Stromal cell of bone marrow (primary cell): ENCODE measurements around the gene COL23A1.

Experiments
- DNase-seq: peaks from one replicate; pipeline ENCODE4 v3.0.0-alpha.2; 2012; ENCODE audit warnings: low read depth

Gene COL23A1

DNA sequence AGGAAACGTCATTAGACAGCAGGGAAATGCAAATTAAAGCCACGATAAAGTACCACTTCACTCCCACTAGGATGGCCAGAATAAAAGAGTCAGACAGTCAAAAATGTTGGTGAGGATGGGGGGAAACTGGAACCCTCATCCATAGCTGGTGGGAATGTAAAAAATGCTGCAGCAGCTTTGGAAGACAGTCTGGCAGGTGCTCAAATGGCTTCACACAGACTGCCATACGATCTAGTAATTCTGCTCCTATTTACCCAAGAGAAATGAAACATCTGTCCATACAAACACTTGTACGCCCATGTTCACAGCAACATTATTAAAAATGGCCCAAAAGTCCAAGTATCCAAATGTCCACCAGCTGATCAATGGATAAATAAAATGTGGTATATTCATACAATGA is 198.7 kb downstream of the COL23A1 start:
- no peak for DNase-seq

DNA sequence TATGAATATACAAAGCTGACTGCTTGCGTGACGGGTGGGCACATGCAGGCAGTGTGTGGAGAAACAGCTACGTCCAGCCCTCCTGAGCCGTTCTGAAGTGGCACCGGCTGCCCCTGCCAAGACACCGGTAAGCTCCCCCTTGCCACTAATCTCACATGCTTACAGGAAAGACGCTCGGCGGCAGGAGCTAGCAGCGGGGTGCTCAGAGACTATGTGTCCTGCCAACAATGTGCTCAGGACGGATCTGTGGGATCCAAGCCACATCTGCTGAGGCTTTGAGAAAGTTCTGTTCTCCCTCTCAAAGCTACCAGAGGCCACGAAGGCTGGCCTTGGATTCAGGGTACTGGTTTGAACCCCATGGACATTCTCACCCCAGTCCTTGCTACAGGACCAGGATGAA is 200.4 kb downstream of the COL23A1 start:
- no peak for DNase-seq

DNA sequence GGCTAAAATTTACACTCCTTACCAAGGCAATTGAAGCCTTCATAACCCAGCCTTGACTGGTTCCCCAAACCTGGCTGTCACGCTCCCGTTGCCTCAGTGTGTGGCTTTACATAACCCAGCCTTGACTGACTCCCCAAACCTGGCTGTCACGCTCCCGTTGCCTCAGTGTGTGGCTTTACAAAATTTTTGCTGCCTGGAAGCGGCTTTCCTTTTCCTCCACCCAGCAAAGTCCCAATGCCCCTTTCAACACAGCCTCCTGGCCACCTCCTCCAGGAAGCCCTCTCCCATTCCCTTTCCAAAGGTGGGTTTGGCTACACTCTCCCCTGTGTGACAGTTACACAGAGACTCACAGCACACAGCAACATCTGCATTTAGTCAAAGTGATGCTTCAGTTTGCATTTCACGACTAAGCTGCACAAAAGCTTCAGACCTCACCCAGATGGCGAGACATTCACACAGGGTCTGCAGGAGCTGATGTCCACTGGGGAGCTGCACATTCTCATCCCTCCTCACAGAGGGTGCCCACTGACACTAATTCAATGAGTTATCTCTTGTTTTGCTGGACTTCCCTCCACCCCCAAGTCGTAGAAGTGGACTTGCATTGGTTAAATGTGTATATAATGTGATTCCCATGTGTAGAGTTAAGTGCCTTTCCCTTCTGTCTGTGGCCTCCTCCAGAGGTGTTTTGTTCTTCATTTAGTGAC is 201.0 kb downstream of the COL23A1 start:
- no peak for DNase-seq

DNA sequence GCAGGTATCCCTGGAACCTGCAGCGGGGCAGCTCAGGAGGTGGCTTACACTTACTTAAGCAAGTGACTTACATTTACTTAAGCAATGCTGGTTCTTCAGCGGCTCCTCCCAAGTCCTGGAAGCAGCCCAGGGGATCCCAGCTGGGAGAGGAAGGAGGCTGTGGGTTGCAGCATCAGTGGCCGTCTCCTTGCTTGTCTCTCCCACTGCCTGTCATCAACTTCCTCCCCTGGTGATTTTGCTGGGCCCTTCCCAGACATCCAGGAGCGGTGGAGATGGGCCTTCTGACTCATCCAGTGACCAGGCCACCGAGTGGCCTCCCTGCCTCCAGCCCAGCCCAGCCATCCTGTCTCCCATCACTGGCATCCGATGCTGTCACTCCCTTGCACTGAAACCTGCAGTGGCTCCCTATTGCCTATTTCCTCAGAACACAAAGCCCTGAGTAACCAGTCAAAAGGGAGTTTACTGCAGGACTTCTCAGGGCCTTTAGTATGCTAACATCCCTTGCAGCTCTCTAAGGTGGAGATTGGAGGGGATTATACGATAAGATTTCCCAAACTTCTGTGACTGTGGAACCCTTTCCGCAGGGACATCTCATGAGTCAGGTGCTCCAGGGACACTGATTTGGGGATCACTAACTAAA is 201.7 kb downstream of the COL23A1 start:
- no peak for DNase-seq

DNA sequence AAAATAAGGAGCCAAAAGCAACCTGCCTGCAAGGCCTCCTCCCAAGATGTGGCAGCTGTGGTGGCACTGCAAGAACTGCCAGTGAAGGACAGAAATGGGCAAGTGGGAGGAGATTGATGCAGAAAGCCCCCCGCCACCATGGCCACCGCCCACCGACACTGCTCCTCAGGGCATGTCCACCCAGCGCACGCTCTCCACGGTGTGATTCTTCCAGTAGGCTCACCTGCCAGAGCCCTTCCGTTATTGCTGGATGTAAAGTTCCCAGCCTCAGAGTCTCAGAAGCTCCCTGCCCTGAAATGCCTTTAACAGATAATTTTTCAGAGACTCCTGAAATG is 202.4 kb downstream of the COL23A1 start:
- DNase-seq: no peak

DNA sequence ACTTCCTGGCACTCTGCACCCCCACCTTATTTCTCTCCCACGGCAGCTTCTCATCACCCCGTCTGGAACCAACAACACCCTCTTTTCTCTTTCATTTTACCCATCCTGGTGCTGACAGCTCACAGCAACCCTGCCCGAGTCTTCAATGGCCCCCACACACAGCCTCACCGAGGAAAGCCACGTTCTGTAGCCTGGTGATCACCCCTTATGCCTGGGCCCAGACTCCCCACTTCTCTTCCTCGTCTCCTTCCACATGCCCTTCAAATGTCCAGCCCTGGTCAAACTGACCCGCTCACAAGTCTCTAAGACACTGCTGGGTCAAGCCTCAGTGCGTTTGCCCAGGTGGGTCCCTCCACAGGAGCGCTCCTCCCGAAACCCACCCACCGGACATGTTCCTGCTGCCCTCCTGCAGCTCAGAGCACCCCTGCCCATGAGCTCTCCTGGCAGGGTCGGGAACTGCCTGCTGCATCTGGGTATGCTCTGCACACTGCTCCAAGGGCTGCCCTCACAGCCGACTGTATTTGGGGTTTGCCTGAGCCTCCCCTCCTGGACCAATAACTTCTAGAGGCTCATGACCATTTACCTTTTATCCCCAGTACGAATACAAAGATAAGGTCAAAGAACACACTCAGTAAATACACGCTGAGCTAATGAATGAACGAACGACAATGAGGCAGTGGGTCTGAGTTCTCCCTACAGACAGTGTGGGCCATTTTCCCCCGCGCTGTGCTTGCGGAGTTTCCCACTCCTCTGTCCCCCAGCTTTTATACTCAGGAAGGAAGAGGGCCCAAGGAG is 202.9 kb downstream of the COL23A1 start:
- no peak for DNase-seq

DNA sequence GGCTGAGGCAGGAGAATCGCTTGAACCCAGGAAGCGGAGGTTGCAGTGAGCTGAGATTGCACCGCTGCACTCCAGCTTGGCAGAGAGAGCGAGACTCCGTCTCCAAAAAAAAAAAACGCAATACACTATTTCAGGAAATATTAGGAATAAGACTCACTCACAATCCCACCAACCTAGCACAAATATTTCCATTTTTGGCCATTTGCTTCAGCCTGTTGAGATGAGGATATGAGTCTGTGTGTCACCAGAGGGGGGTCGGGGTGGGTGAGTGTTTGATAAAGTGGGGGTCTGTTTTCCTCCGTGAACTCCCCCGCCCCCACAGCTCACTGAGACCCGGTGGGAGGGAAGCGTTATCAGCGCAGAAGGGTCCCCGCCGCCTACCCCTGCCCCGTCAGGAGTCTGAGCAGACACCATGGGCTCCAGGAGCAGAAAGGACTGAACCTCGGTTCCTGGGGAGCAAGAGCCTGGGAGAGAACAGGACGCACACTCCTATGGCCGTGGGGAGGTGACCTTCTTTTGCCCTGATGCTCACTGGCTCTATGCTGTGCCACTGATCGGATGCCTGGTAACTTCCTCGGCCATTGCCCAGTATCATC is 203.8 kb downstream of the COL23A1 start:
- DNase-seq: no peak

DNA sequence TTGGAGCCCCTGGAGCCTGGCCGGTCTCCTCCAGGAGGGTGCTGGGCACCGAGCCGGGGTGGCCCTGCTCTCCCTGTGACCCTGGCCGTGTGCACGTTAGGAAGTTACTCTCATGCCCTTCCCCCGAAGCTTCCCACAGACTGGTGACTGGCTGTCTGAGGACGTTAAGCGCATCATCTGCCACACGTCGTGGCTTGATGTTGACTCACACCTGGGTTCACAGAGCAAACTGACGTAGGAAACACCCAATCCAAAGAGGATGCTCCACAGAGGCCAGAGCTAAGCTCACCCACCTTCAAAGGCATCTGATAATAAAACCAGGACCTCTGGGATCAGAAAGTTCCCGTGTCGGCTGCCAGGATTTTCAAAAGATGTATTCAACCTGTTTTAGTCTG is 204.7 kb downstream of the COL23A1 start:
- DNase-seq: no peak

DNA sequence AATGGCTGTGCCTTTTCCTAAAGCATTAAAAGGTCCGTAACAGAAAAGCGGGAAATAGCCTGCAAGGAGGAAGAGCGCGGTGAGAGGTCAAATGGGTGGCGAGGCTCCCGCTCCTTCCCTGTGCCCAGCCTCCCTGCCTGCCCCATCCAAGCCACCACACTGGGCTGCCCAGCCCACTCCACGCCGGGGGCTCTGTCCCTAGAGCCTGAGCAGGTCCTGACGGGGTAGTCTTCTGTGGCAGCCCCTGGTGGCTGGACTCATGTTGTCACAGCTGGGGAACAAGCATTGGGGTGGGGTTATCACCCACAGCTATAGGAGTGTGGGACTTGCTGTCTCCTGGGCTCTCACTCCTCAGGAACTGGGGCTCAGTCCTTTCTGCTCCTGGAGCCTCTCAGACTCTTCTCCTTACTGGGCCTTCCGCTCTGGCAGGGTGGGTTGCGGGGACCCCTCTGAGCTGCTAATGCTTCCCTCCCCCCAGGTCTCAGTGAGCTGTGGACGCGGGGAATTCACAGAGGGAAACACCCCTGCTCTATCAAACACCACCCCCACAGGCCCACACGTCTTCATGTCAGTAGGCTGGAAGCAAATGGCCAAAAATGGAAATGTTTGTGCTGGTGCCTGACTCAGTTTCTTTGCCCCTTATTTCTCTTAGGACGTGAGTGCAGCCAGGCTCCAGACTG is 205.2 kb downstream of the COL23A1 start:
- no peak for DNase-seq

DNA sequence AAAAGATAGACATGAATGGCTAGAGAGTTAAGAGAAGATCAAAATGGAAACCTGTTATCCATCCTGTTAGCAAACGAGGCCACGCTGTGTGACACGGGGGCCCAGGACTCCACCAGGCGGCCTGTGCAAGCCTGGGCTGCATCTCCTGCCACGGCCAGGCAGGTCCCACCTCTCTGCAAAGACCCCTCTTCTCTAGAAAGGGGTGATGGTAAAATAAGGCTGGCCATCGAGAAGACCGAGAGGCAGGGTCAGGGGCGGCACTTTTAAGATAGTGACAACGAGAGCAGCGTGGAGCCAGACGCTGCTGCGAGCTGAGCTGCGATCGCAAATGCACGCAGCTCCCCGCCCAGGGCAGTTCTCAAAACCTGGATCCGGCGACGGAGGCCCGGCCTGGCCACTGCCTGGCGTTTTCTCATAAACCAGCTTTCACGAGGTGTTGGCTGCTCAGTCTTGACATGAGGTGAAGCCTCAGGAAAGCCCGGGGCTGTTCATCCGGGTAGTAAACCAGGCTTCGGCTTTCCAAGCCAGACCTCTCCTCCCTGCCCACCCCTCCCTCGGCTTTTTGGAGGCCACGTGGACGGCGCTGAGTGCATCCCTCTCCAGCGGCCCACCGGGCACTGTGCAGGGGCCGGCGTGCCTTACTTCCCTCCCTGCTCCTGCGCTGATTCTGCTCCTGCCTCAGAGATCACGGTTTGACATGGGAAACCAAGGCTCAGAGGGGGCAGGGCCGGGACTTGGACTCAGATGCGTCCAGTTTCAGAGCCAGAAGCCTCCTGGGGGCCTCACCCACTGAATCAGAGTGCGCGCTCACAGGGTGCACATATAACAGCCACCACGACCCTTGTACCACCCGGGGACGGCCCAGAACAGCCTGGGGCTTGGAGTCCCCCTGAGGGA is 206.0 kb downstream of the COL23A1 start:
- DNase-seq: no peak

DNA sequence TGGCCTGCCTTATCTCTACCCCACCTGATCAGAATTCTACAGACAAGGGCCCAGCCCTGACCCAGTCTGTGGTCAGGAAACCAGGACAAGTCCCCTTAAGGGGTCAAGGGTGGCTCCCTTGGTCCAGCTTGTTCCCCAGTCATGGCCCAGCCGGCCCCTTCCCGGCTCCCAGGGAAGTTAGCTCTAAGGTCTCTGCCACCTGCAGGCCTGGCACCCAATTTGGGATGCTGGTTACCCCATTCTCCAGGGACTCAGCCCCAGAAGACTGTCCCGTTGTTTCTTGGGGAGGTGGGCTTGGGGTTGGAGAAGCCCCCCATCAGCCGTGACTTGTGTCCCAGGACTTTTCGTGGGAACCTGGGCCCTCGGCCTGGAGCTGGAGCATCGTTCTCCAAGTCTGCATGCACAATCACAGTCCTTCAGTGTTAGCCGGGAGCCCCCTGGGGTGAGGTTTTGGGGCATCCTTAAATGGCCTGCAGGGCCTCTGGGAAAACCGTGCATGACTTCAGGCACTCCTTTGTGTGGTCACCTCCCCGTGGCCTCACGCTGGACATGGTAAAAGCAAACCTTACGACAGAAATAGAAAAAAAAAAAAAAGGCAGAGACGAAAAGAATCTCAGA is 206.8 kb downstream of the COL23A1 start:
- no peak for DNase-seq

DNA sequence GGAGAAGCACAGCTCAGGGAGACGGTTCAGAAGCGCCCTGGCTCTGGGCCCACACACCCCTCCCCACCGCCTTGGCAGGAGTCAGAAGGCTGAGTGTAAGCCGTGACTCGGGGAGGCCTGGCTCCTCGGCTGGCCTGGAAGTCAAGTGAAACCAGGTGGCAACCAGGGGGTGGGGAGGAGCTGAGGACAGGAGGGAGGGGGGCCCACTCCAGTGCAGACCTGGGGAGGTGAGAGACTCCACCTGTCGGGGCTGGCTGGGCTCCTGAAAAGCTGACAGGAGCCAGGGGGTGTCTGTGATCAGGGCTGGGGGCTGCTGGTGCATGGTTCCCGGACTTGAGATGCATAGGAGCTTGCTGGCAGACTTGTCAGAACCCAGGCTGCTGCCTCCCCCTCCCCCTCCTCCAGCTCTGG is 207.4 kb downstream of the COL23A1 start:
- no peak for DNase-seq

DNA sequence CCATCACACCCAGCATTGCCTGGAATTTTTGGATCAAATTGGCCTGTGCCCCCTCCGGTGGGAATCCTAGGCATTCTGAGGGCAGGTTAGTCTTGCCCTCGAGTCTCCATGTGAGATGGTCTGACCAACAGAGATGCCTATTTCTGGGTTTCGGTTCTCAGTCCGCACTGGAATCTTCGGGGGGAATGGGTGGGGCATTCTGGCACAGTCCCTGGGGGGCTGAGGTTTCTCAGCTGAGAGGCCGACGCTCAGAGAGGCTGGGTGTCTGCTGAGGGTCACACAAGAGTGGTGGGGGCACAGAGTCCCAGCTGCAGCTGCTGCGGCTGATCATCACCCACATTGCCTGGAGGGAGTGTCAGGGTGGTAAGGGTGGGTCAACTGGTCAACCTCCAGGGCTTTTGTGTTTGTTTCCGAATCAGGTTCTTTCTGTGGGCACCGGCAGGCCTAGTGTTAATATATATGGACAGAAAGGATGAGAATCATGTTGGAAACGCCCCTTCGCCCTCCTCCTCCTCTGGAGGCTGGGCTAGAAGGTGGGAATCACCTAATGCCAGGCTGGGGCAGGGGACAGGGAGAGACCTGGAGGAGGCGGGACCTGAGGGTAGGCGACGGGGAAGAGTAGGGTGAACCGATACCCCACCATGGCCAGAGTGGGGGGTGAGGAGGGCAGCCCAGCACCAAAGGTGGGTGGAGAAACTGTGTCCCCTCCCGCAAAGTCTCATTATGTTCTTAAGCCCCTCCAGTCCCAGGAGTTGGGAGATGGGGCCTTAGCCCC is 208.1 kb downstream of the COL23A1 start:
- DNase-seq: no peak

DNA sequence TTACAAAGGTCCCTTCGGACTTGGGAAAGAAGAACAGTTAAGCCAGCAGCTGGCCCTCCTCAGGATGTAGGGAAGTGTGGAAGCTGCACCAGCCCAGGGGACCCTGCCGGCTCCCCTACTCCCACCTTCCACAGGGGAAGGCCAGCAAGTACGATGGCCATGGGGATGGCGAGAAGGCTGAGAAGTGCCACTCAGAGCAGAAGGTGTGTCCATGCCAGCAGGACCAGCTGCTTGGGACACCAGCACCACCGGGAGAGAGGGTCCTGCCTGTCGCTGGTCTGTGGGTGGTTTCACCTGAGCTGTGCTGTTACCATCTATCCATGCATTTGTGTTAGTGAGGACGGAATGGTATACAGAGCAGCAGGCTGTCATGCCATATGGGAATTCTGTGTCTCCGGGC is 209.0 kb downstream of the COL23A1 start:
- DNase-seq: no peak

DNA sequence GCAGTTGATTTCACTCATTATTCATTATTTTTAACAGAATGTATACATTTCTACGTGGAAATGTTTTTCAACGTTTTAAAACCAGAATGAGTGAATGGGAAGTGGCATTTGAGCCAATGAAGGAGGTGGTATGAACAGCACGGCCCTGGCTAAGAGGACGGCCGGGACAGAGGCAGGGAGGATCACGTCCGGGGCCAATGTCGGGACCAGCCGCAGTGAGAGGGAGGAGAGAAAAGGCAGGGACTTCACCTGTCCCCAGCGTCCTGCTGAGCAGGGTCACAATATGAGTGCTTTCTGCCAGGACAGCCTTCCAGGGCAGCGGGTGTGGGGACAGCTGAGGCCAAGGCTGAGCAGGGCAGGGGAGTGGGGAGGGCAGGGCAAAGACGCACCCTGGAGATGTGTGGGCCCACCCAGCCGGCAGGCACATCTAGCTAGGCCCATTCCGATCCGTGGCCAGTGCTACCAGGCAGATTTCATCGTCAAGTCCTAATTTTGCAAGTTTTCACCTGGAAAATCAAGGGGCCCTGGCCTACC is 209.6 kb downstream of the COL23A1 start:
- no peak for DNase-seq

DNA sequence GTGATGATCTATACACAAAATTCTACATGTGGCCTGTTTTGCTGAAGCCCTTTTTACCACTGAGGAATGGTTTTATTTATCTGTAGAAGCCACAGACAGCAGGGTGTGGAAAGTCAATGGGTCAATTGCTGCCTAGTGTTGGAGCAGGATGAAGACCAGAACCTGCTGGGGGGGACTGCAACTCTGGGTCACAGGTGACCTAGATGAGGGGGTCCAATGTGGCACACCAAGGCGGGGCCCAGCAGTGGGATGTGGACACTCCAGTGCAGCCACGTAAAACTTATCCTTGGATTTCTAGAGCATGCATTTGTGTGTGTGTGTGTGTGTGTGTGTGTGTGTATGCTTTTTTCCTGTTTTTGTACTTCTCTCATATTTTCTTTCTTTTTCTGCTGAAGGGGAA is 210.1 kb downstream of the COL23A1 start:
- no peak for DNase-seq

DNA sequence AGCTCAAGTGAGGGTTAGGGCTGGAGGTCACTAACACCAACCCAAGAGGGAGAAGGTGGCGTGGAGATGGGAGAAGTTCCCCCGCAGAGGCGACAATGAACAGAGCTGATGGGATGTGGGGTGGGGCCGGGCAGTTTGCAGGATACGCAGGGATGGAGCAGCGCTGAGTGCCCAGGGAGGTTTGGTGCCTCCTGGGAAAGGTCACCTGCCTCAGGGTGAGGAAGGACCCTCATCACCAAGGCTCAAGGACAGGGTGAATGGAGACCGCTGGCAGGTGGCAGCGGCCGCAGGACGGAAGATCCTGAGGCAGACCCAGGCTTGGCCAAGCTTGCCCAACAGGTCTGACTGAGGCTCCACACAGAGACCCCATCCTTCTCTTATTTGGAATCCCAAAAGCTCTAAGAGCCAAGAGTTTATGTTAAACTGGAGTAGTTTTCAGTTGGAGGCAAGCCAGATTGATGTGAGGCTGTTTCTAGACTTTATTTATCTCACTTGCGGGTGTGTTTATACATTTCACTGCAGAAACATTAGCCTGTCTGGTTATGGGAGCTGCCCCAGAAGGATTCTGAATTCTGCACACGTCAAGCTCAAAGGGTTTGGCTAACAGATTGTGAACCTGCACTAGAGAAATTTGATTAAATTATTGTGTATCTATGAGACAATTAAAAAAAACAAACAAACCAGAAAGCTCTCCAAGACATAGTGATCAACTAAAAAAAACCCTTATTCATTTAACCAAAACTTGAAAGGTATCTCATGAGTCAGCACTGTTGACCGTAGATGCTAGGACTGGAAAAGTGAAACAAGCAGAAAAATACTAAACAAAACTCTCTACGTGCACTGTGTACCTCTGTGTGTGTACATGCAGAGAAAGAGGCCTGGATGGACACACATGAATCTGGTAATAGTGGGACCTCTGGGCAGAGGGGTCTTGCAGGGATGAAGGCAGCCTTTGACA is 211.4 kb downstream of the COL23A1 start:
- no peak for DNase-seq

DNA sequence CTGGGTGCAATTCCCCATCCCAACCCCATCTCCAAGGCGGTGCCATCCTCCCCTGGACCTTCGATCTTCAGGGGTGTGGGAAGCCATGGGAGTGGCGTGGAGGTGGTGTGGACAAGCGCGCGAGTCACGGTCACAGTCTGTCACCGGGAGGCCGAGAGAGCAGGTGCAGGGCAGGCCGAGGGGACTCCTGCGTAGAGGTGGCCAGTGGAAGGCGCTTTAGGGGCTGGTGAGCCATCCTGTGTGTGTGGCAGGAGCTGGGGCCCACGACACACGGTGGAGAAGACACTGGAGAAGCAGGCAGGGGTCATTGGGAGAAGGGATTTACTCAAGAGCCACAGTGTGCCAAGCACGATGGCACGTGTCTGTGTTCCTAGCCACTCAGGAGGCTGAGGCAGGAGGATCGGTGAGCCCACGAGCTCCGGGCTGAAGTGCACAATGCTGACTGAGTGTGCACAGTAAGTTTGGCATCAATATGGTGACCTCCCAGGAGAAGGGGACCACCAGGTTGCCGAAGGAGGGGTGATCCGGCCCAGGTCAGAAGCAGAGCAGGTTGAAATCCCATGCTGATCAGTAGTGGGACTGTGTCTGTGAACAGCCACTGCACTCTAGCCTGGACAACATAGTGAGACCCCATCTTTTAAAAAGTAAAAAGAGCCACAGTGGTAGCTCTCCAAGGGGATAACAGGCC is 212.5 kb downstream of the COL23A1 start:
- no peak for DNase-seq
